Femur (tissue), 1 donor: ENCODE results near the gene ACTBL2.
"Not testable (repeated sequence)": the region's sequence is repeated elsewhere in the genome, so short reads cannot be mapped to it uniquely, and the experiment has no call there.

ENCODE experiments used
- DNase-seq: peaks from one replicate; pipeline ENCODE4 v3.0.0-alpha.2; 2017

Gene ACTBL2

DNA sequence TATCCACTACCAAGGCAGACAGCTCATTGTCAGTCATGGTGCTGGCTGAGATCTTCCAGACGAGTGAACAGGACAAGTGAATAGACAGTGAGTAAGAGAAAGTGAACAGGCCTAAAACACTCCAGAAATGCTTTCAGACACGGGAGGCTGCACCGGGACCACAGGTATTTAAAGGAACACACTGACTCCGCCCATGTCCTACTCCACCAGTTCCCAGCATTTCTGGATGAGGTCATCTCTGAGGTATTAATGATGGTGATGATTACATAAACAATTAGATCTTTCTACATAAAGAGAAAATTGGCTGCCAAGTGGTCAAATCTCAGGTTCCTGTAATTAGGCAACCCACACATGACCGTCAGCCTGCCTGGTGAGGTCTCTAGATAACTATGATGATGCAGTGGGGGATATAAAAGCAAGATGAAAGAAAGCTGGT, at the start of gene ACTBL2:
TSS of gene ACTBL2 (minus strand) at position 141 of the 436 bp plus-strand sequence. CDS start at position 37, 104 bp downstream.
- no peak for DNase-seq

DNA sequence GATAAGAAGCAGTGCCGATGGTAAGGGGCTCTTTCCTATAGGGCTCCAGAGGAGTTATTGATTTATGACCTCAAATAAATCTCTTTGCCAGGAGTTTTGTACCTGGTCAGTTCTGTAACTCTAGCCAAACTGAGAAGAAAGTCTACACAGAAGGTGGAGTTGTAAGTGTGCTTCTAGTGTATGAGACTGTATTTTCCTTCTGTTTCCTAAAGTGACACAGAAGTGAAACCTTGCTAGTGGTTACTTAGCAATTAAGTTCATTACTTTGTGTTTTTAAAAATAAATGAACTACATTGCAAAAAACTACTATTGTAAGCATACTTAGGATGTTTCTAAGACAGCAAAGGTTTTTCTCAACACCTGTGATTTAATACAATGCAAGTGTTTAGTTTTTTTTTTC, 48.7 kb upstream of the ACTBL2 start:
- DNase-seq, result no peak

DNA sequence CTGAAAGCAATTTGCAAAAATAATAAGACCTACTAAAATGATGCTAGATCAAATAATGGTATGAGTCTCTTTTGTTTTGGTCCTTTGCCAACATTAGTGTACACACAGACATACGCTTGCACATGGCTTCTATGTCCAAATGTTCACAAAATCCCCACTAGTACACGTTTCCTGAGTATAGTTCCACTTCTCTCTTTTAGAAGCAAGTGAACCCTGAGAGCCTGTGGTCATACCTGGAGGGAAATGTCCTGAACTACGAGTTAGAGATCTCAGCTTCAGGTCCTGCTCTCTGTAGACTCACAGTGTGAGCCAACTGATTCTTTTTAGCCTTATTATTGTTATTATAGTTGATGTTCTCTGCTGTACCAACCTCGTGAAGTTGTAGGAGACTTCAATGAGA, 47.3 kb upstream of the ACTBL2 start:
- DNase-seq, result no peak

- no peak for DNase-seq
Observed at GRCh38 chr5:57527870-57528269, 45.3 kb upstream of the ACTBL2 start.

DNA sequence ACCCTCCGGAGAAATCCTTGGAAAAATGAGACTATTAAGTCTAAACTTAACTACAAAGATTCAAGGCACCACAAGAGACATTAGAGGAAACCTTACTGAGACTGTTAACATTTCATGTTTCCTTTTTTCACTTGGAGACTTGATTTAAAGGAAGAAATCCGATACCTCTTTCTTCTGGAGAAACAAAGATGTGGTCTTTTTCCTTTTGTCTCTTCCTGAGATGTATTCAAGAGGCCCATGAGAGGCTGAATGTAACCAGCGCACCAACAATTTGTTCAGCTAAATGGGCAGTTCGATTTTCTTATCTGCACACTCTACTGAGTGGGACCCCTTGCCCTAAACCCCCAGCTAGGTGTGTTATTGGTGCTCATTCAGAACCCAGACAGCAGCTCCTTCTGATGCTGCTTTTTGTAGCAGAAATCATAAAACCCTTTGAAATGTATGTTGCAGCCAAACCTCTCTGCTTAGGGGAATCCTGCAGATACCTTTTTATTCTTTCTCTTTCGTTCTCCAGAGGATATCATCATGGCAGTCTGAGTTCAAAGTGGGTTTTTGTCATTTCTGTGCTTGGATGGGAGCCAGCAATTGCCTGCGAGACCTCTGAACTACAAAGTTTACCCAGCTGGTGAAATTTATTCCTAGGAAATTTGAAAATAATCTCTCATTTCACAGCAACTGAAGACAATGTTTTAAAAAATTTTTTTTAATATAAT, 41.9 kb upstream of the ACTBL2 start:
- no peak for DNase-seq

DNA sequence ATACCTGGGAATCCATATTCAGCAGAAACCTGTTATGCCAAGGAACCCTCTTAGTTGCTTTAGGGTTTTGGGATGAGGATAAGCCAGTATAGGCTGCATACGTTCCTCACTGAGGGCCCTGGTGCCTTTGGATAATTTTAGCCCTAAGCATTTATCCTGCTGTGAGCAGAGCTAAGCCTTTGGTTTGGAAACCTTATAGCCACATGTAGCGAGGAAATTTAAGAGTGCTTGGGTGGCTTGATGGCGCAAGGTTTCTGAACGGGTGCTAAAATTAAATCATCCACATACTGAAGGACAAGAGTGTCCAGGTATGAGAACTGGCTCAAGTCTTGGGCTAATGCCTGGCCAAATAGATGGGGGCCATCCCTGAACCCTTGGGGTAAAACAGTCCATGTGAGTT, 39.9 kb upstream of the ACTBL2 start:
- not testable (repeated sequence) for DNase-seq

GRCh38 chr5:57518415-57518814, 35.8 kb upstream of the ACTBL2 start:
- not testable (repeated sequence) for DNase-seq

GRCh38 chr5:57517250-57517649, 34.6 kb upstream of the ACTBL2 start:
- no peak for DNase-seq

GRCh38 chr5:57513785-57514184, 31.2 kb upstream of the ACTBL2 start:
- no peak for DNase-seq

DNA sequence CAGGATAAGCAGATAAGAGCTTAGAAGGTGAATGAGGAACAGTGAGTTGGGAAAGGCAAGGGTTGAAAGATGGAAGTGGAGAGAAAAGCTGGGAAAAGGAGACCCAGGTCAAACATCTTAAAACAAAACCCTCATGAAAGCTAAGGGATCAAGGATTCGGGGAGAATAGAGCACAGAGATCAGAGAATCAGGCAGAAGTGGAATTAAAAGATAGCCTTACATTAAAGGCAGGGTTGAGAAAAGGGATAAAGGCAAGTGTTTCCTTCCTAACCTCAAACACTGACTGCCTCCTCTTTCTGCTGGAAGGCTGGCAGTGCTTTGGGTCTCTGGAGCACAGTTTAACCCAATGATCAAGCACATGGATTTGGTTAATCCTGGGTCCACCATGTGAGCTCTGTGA, 28.7 kb upstream of the ACTBL2 start:
- no peak for DNase-seq

GRCh38 chr5:57509501-57510260, 27.1 kb upstream of the ACTBL2 start:
- no peak for DNase-seq

DNA sequence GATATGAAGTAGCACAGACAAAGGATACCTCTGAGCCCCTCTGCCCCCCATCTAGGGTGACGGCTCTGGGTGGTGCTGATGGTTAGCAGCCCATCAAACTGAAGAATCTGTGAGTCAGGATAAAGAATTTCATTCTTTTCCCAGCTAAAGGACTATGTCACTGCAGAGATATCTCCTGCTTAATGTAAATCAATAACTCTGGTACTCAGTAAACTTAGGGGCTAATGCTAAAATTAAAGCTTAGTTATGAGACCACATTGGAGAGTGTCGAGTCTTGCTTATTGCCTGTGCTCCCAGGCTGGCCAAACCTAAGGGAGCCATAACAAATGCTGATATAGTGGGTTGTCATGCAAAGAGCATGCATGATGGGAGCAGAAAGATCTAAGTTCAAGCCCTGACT, 25.6 kb upstream of the ACTBL2 start:
- DNase-seq, result no peak

DNA sequence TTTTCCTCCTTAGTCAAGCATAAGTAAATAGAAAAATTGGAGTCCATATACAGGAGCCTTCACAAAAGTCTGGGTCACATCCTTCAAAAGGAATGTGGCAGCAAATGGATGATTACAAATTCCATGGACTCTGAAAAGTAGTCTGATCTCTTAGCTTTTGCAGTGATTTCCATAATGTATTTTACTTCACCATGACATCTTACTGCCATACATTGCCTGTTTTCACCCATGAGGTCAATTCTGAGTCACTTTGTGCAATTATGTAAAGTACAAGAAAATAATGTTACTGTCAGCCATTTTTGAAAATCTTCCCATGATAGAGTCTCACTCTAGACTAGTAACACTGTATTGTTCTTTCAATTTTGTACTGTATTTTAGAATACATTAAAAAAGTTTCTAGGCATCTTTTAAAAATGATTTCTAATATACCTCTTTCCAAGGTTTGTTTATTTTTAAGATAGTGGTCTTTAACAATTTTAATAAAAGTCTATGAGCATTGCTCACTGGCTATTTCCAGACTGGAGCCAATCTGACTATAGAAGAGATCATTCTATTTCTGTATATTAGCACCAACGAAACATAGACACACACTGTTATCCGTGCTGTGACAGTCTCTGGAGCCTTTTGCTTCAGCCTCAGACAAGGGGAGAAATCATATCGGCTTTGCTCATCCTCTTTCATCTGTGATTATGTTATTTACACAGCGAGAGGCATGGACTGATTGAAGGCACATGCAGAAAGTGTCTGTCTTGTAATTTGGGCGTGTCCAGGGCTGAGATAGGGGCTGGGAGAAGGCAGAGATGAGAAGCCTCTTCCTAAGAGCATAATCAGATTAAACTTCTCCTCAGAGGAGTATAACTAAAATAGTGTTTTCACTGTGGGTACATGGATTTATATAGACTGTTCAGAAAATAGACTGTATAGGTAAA, 22.9 kb upstream of the ACTBL2 start:
- no peak for DNase-seq

DNA sequence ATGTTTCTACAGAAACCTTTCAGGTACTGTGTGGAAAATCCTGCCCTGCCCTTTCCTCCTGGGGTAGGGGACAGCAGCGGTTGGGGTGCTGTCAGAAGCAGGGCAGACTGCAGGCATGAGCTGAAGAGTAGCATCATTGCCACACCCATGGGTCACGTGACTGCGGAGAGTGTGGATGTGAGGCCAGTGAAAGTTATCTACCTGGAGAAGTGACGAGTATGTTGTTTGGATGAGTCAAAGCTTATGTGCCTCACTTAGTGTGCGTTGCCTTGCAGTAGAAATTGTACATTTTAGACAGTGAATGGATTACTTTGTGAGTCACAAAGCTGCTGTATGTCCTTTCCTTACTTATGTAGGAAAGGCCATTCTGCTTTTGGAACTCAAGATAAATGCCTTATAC, 21.7 kb upstream of the ACTBL2 start:
- DNase-seq, result no peak

GRCh38 chr5:57503433-57503832, 20.8 kb upstream of the ACTBL2 start:
- no peak for DNase-seq

DNA sequence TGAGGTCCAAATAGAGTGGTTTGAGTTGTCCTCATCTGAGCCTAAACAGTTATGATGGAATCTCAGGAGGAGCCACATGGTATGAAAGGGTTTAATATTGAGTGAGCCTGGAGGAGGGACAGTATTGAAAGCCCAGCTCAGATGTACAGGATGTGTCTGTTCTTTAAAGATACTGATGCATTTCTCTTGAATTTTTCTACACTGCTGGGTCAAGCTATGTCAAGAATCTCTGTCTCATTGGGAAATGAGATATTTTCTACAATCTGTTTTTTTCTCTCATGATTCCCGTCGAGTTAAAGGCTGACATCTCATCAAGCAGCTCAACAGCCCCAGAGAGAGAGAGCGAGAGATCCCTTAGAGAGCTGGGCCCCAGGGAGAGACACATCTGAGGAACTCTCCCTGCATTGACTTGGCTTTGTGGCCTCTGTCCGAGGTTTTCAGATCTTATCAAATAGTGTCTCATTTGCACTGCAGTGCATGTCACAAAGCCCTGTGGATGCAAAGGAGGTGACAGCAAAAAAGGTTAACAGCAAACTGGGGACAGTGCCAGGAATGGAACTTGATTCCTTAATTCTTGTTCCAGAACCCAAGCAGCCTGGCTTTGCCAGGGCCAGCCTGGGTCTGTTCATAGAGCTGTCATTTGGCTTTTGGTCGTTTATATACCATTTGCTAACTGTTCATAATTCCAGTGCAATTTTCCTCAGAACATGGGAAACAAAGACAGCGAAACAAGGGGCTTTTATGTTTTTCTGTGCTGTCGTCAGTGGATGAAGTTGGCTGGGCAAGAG, 19.0 kb upstream of the ACTBL2 start:
- DNase-seq, result peak; percentile 31

DNA sequence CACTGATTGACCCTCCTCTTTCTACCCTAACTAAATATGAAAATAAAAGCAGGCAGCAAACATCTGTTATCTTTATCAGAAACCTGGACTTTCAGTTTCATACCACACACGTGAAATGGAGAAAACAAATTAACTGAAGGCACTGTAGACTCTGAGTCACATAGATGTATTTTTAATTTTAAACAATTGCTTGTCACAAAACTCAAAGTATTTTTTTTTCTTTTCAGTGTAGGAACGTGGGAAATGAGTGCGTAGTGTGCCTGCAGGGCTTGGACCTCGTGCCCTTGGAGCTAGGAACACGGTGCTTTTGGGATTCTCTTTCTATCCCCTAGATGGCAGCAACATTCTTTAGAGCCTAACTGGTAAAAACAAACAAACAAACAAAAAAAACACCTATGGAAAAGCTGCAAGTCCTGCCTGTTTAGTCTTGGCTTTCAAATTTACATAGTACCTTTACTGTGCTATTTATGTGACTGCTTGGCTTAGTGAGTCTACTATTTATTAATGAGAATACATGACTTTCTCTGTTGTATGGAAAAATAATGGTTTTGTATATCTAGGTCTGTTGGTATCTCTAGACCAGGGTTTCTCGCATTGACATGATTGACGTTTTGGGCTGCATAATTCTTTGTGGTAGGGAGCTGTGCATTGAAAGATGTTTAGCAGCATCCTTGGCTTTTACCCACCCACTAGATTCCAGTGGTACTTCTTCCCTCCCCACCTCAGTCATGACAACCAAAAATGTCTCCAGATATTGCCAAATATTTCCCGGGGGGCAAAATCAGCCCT, 16.8 kb upstream of the ACTBL2 start:
- DNase-seq, result no peak

- no peak for DNase-seq
Observed at GRCh38 chr5:57497733-57498132, 15.1 kb upstream of the ACTBL2 start.

GRCh38 chr5:57495285-57496086, 12.9 kb upstream of the ACTBL2 start:
- DNase-seq, result no peak
